Esophagus squamous epithelium (tissue), 5 donors: ENCODE measurements around the gene BRD9. TPM values are rescaled to one million over a fixed set of nuclear protein-coding genes. Genes with fewer than 3 reads are reported as not detected.

ENCODE experiments used
- DNase-seq: peaks from one replicate; lab custom pipeline; 2025; lab: John Stamatoyannopoulos, UW
- H3K27ac ChIP-seq, 4 donors: fragments of 200-600 bp; sonication (generic); one replicate each; pipeline ENCODE4 v1.5.1; 2016 to 2019; ENCODE audit warnings: mild to moderate bottlenecking in 1 of 4
- H3K27me3 ChIP-seq, 4 donors: fragments of 200-600 bp; sonication (generic); 1 replicate in 3 of 4; 2 replicates in 1 of 4; pipeline versions ENCODE4 v1.5.1 to v1.6.0; 2017 to 2021; ENCODE audit warnings: antibody characterized with exemption in 1 of 4
- H3K36me3 ChIP-seq, 3 donors: fragments of 200-600 bp; sonication (generic); one replicate each; pipeline ENCODE4 v1.5.1; 2016 to 2019
- H3K4me1 ChIP-seq, 3 donors: fragments of 200-600 bp; sonication (generic); one replicate each; pipeline ENCODE4 v1.5.1; 2017 to 2019
- H3K4me3 ChIP-seq, 4 donors: fragments of 200-600 bp; sonication (generic); 1 replicate in 3 of 4; 2 replicates in 1 of 4; pipeline ENCODE4 v1.5.1; 2016 to 2019; ENCODE audit warnings: mild to moderate bottlenecking in 2 of 4, moderate library complexity in 1 of 4
- H3K9me3 ChIP-seq, 3 donors: fragments of 200-600 bp; sonication (generic); one replicate each; pipeline ENCODE4 v1.5.1; 2016 to 2019
- CTCF ChIP-seq, 6 experiments: fragments of 450-650 bp in 4 of 6; fragments of 200-600 bp in 2 of 6; sonication (generic) in 2 of 6; IDR thresholded peaks; one replicate each; pipeline ENCODE4 v1.5.1; 2016 to 2019; ENCODE audit warnings: antibody characterized with exemption in 6 of 6, mild to moderate bottlenecking in 4 of 6, moderate library complexity in 4 of 6
- POLR2A ChIP-seq, 4 donors: fragments of 450-650 bp; IDR thresholded peaks; one replicate each; pipeline ENCODE4 v1.6.1; 2017; ENCODE audit warnings: antibody characterized with exemption in 4 of 4, mild to moderate bottlenecking in 4 of 4, moderate library complexity in 3 of 4
- WGBS, 2 donors: methylation state at CpG; one replicate each; pipeline ENCODE4 v1.1.5; 2018; 5-methylcytosine and 5-hydroxymethylcytosine counted together
- intact Hi-C: fragments of 100-400 bp; cut with DNase I; formaldehyde crosslinking; loops from one replicate; pipeline ENCODE4 v1.15.0; 2022
- total RNA-seq, 4 donors: library from RNA; depleted of rRNA; stranded (reverse); fragments of >200 nt; gene quantifications; one replicate each; pipeline ENCODE4 v1.1.0, GENCODE V29; 2016
- donor health status: DM: yes; HTN: yes; CAD: no.

Gene BRD9
- total RNA-seq, 4 donors from 2014 or later: 16.1 to 35.7 (median 22.3) TPM

GRCh38 chr5:927172-928015, 34.8 kb upstream of the BRD9 start:
- intact Hi-C loops: loop anchor here (10.0 kb wide), 1 partner anchor 237 kb away; no protein-coding TSS in a partner anchor
- DNase-seq: no peak
- peak overlapping the region in 1 of 4 donors; percentile 47 for H3K27ac ChIP-seq

GRCh38 chr5:926417-927171, 34.0 kb upstream of the BRD9 start:
- DNase-seq: no peak
- Histone ChIP-seq H3K9me3 (no peaks in the 10 kb centered on the region), H3K27ac (peak overlapping the region in 1 of 4 donors; percentile 47), H3K4me3 (peak overlapping the region; percentile 5 to 56 (median 28)), H3K27me3 (peaks cover 0 to 63% (median 0%) of the 10 kb centered on the region in 4 donors), H3K4me1 (peaks cover 5 to 26% (median 9%) of the 10 kb centered on the region in 3 donors), H3K36me3 (no peaks in the 10 kb centered on the region)
- intact Hi-C loops: loop anchor here (10.0 kb wide), 1 partner anchor 238 kb away; no protein-coding TSS in a partner anchor
- no peak for TF ChIP-seq POLR2A (IDR thresholded peaks at IDR 0.05)
- TF ChIP-seq CTCF (IDR thresholded peaks at IDR 0.05): peak in 2 of 6 experiments; percentile 18 to 27
- WGBS, 2 donors: 8 to 14% methylated on average over 20 to 27 of the region's 65 CpGs

More at GRCh38 chr5:927172-928015, 34.8 kb upstream of the BRD9 start:
- 88 to 91% methylated on average over 14 to 19 of the region's 30 CpGs for WGBS, 2 donors
- Histone ChIP-seq H3K9me3 (no peaks in the 10 kb centered on the region), H3K36me3 (no peaks in the 10 kb centered on the region), H3K4me1 (peaks cover 7 to 31% (median 9%) of the 10 kb centered on the region in 3 donors), H3K27me3 (peaks cover 0 to 71% (median 0%) of the 10 kb centered on the region in 4 donors), H3K4me3 (peak overlapping the region in 3 of 4 donors; percentile 16 to 56 (median 40))
- TF ChIP-seq CTCF (IDR thresholded peaks at IDR 0.05) (no peak), POLR2A (IDR thresholded peaks at IDR 0.05) (no peak)

- Histone ChIP-seq H3K4me1 (peaks cover 5 to 18% (median 9%) of the 10 kb centered on the region in 3 donors), H3K27me3 (peaks cover 0 to 49% (median 0%) of the 10 kb centered on the region in 4 donors), H3K9me3 (no peaks in the 10 kb centered on the region), H3K4me3 (no peak overlapping the region), H3K27ac (no peak overlapping the region), H3K36me3 (no peaks in the 10 kb centered on the region)
- intact Hi-C loops: loop anchor here (10.0 kb wide), 1 partner anchor 241 kb away; no protein-coding TSS in a partner anchor
- no peak for DNase-seq
- TF ChIP-seq CTCF (IDR thresholded peaks at IDR 0.05): peak; percentile 67 to 88 (median 81)
- TF ChIP-seq POLR2A (IDR thresholded peaks at IDR 0.05): no peak
- 15 to 17% methylated on average over 12 to 17 of the region's 17 CpGs for WGBS, 2 donors
Measured at GRCh38 chr5:923281-923873, 30.8 kb upstream of the BRD9 start.

GRCh38 chr5:922436-923280, 30.1 kb upstream of the BRD9 start:
- WGBS, 2 donors: 96 to 100% methylated on average over 4 to 12 of the region's 17 CpGs
- Histone ChIP-seq H3K4me1 (peaks cover 5 to 18% (median 9%) of the 10 kb centered on the region in 3 donors), H3K27ac (no peak overlapping the region), H3K27me3 (peaks cover 0 to 41% (median 0%) of the 10 kb centered on the region in 4 donors), H3K4me3 (no peak overlapping the region), H3K9me3 (no peaks in the 10 kb centered on the region), H3K36me3 (no peaks in the 10 kb centered on the region)
- DNase-seq: no peak
- intact Hi-C loops: loop anchor here (10.0 kb wide), 1 partner anchor 242 kb away; no protein-coding TSS in a partner anchor
- TF ChIP-seq POLR2A (IDR thresholded peaks at IDR 0.05) (no peak), CTCF (IDR thresholded peaks at IDR 0.05) (no peak)
